Caco-2 (cell line): ENCODE measurements around the gene MBL2. TPM values are rescaled to one million over a fixed set of nuclear protein-coding genes. Genes with fewer than 3 reads are reported as not detected.

Experiments
- BruUV-seq: library from RNA; stranded (reverse); fragments of 400-500 nt; replicated peaks from 2 replicates; lab custom pipeline; 2021; lab: Mats Ljungman, UMichigan
- CTCF ChIA-PET: fragments of 300-600 bp; sonication (Branson Sonifier 250); formaldehyde crosslinking; loops from one replicate; lab custom pipeline; 2022; ENCODE audit warnings: antibody characterized with exemption; lab: Charles Lee
- POLR2A ChIA-PET: fragments of 300-600 bp; sonication (Branson Sonifier 250); formaldehyde crosslinking; loops from one replicate; lab custom pipeline; 2022; ENCODE audit warnings: antibody characterized with exemption; lab: Charles Lee
- DNase-seq, 2 experiments: peaks; one replicate each; pipeline versions ENCODE4 v3.0.0 to v3.0.0-alpha.2; 2020 to 2022
- H3K27me3 ChIP-seq: replicated peaks from 2 replicates; pipeline ENCODE4 v1.6.0; 2011; ENCODE audit warnings: low read length; ENCODE audit not compliant: control insufficient read depth, insufficient read depth
- H3K36me3 ChIP-seq: 2 replicates; pipeline ENCODE4 v1.5.1; 2011; ENCODE audit warnings: low read length; ENCODE audit not compliant: control insufficient read depth, insufficient read depth
- H3K4me1 ChIP-seq: fragments of 250-450 bp; sonication (Bioruptor Pico); 2 replicates; pipeline ENCODE4 v1.5.1; 2020; ENCODE audit warnings: mild to moderate bottlenecking
- H3K4me3 ChIP-seq: 2 replicates; pipeline ENCODE4 v1.5.1; 2011; ENCODE audit warnings: low read depth, mild to moderate bottlenecking, control low read depth, low read length
- H3K9me3 ChIP-seq: fragments of 250-450 bp; sonication (Bioruptor Pico); 2 replicates; pipeline ENCODE4 v1.5.1; 2020; ENCODE audit warnings: mild to moderate bottlenecking, moderate library complexity
- H3K27ac Mint-ChIP-seq: one replicate; pipeline ENCODE4 v1.8.0; 2022; ENCODE audit warnings: mixed read lengths; ENCODE audit not compliant: unreplicated experiment
- H3K27me3 Mint-ChIP-seq: one replicate; pipeline ENCODE4 v1.8.0; 2022; ENCODE audit warnings: mixed read lengths; ENCODE audit not compliant: insufficient read depth, unreplicated experiment
- H3K36me3 Mint-ChIP-seq: one replicate; pipeline ENCODE4 v1.8.0; 2022; ENCODE audit warnings: mild to moderate bottlenecking, mixed read lengths; ENCODE audit not compliant: insufficient read depth, unreplicated experiment
- H3K4me1 Mint-ChIP-seq: one replicate; pipeline ENCODE4 v1.8.0; 2022; ENCODE audit warnings: low read depth, mixed read lengths; ENCODE audit not compliant: unreplicated experiment
- H3K4me3 Mint-ChIP-seq: one replicate; pipeline ENCODE4 v1.8.0; 2022; ENCODE audit warnings: mild to moderate bottlenecking, moderate library complexity, mixed read lengths; ENCODE audit not compliant: unreplicated experiment
- H3K9me3 Mint-ChIP-seq: one replicate; pipeline ENCODE4 v1.8.0; 2022; ENCODE audit warnings: mixed read lengths; ENCODE audit not compliant: unreplicated experiment
- CTCF ChIP-seq, 2 experiments: fragments of 200-600 bp in 1 of 2; IDR thresholded peaks; 1 replicate in 1 of 2; 2 replicates in 1 of 2; pipeline versions ENCODE4 v1.5.1 to v1.8.0; 2011 to 2022; ENCODE audit warnings: antibody characterized with exemption in 1 of 2, control low read depth in 1 of 2, inconsistent platforms in 1 of 2, low read depth in 1 of 2, low read length in 1 of 2, mild to moderate bottlenecking in 1 of 2, moderate library complexity in 1 of 2; ENCODE audit not compliant: insufficient read depth in 1 of 2, severe bottlenecking in 1 of 2, unreplicated experiment in 1 of 2
- intact Hi-C: fragments of 100-400 bp; cut with micrococcal nuclease; formaldehyde crosslinking; loops from one replicate; pipeline ENCODE4 v1.10.0; 2022; ENCODE audit not compliant: unreplicated experiment
- total RNA-seq: library from RNA; stranded (reverse); gene quantifications from 2 replicates; pipeline ENCODE4 v1.2.3, GENCODE V29; 2022

Gene MBL2
- total RNA-seq, 1 experiment from 2014 or later: 0.20 TPM

DNA sequence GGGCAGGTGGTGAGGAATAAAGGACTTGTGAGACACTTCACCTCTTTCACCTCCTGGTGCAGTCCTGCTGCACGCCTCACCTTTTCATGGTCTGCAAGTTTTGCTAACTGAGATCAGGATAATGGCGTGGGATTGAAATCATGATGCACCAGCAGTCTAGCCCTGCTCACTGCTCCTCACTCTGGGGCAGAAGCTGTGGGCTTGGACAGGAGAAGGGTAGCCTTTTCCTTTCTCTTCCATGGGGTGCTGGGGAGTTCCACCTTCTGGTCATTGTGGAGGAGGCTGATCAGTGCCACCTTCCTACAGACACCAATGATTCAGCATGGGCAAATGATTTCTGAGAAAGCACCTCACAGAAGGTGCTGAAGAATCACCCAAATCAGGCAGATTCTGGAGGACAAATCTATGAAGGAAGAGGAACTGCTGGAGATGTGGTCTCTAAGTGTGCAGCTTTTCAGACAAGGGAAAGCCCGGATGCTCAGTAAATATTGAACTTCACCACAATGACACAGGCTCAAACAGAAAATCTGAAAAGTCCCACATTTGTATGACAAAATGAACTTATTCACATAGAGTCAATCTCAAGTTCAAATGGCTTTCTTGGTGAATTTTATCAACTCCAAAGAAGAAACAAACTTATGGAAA lies 19.7 kb downstream of the MBL2 start:
- BruUV-seq: no TSS peak
- POLR2A ChIA-PET: no interaction called here
- Mint-ChIP-seq H3K4me1 (peaks cover 1% of the 10 kb centered on the region), H3K27ac (no peak overlapping the region), H3K9me3 (peaks cover 17% of the 10 kb centered on the region), H3K36me3 (no peaks in the 10 kb centered on the region), H3K4me3 (no peak overlapping the region), H3K27me3 (no peaks in the 10 kb centered on the region)
- no peaks in the 10 kb centered on the region for H3K36me3 ChIP-seq
- no peaks in the 10 kb centered on the region for H3K27me3 ChIP-seq
- peaks cover 10% of the 10 kb centered on the region; the same call in 1 of the 2 replicates for H3K4me1 ChIP-seq
- H3K9me3 ChIP-seq: 0 out of 2 replicates have a peak, but pooled peaks cover 3% of the 10 kb centered on the region
- no peak overlapping the region for H3K4me3 ChIP-seq
- intact Hi-C loops: no loop called here
- DNase-seq: no peak
- CTCF ChIA-PET: no interaction called here
- no peak for TF ChIP-seq CTCF (IDR thresholded peaks at IDR 0.05; ENCODE audit: insufficient read depth in 1 of 2, low read depth in 1 of 2, low read length in 1 of 2, severe bottlenecking in 1 of 2, unreplicated experiment in 1 of 2)

GRCh38 chr10:52752261-52752660 lies 20.3 kb downstream of the MBL2 start:
- Histone ChIP-seq H3K36me3 (no peaks in the 10 kb centered on the region), H3K27me3 (no peaks in the 10 kb centered on the region), H3K9me3 (0 out of 2 replicates have a peak, but pooled peaks cover 3% of the 10 kb centered on the region), H3K4me1 (peaks cover 15% of the 10 kb centered on the region; the same call in 1 of the 2 replicates), H3K4me3 (no peak overlapping the region)
- DNase-seq: no peak
- no peaks in the 10 kb centered on the region for H3K27me3 Mint-ChIP-seq
- CTCF ChIA-PET: no interaction called here
- intact Hi-C loops: no loop called here
- POLR2A ChIA-PET: no interaction called here
- no peak overlapping the region for H3K4me3 Mint-ChIP-seq
- H3K36me3 Mint-ChIP-seq: no peaks in the 10 kb centered on the region
- H3K4me1 Mint-ChIP-seq: peaks cover 8% of the 10 kb centered on the region
- H3K27ac Mint-ChIP-seq: no peak overlapping the region
- no TSS peak for BruUV-seq
- no peak for TF ChIP-seq CTCF (IDR thresholded peaks at IDR 0.05; ENCODE audit: insufficient read depth in 1 of 2, low read depth in 1 of 2, low read length in 1 of 2, severe bottlenecking in 1 of 2, unreplicated experiment in 1 of 2)
- H3K9me3 Mint-ChIP-seq: peaks cover 17% of the 10 kb centered on the region

DNA sequence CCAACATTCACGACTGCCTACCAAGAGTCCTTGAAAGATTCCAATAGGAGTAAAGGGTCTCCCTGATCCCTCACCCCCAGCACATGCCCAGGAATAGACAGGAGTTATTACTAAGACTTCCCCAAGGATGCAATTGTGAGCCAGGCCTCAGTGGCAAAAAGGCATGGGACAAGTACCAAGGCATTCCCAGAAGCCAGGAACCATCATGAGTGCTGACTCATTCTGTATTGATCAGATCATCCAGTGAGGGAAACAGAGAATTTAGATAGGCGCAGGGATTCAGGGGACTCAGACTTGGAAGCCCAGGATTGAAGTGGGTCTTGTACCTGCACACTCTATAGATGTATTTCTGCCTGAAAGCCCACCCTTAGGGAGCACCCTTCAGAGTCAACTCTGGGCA lies 21.2 kb downstream of the MBL2 start:
- Histone ChIP-seq H3K9me3 (0 out of 2 replicates have a peak, but pooled peaks cover 3% of the 10 kb centered on the region), H3K4me3 (no peak overlapping the region), H3K4me1 (peaks cover 15% of the 10 kb centered on the region; the same call in 1 of the 2 replicates), H3K36me3 (no peaks in the 10 kb centered on the region), H3K27me3 (no peaks in the 10 kb centered on the region)
- H3K36me3 Mint-ChIP-seq: no peaks in the 10 kb centered on the region
- no peak for DNase-seq
- intact Hi-C loops: no loop called here
- TF ChIP-seq CTCF (IDR thresholded peaks at IDR 0.05; ENCODE audit: insufficient read depth in 1 of 2, low read depth in 1 of 2, low read length in 1 of 2, severe bottlenecking in 1 of 2, unreplicated experiment in 1 of 2): no peak
- H3K27me3 Mint-ChIP-seq: no peaks in the 10 kb centered on the region
- H3K9me3 Mint-ChIP-seq: peaks cover 17% of the 10 kb centered on the region
- BruUV-seq: no TSS peak
- ChIA-PET POLR2A (no interaction called here), CTCF (no interaction called here)
- H3K27ac Mint-ChIP-seq: no peak overlapping the region
- H3K4me1 Mint-ChIP-seq: peaks cover 12% of the 10 kb centered on the region
- H3K4me3 Mint-ChIP-seq: no peak overlapping the region
